ENCODE measurements around the gene ATN1.

GRCh38 chr12:6934110-6934509 is 6.4 kb downstream of the ATN1 start:
- TF ChIP-seq, protein P1, sequence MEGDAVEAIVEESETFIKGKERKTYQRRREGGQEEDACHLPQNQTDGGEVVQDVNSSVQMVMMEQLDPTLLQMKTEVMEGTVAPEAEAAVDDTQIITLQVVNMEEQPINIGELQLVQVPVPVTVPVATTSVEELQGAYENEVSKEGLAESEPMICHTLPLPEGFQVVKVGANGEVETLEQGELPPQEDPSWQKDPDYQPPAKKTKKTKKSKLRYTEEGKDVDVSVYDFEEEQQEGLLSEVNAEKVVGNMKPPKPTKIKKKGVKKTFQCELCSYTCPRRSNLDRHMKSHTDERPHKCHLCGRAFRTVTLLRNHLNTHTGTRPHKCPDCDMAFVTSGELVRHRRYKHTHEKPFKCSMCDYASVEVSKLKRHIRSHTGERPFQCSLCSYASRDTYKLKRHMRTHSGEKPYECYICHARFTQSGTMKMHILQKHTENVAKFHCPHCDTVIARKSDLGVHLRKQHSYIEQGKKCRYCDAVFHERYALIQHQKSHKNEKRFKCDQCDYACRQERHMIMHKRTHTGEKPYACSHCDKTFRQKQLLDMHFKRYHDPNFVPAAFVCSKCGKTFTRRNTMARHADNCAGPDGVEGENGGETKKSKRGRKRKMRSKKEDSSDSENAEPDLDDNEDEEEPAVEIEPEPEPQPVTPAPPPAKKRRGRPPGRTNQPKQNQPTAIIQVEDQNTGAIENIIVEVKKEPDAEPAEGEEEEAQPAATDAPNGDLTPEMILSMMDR (IDR thresholded peaks at IDR 0.05; ENCODE audit: insufficient read depth, low read length) = no peak
- TF ChIP-seq POLR2AphosphoS5 (IDR thresholded peaks at IDR 0.05; ENCODE audit: low read depth) = no peak
